Islet precursor cell (in vitro differentiated cells): ENCODE measurements around the gene SDK2.
"Not testable (repeated sequence)": the region's sequence is repeated elsewhere in the genome, so short reads cannot be mapped to it uniquely, and the experiment has no call there.

ENCODE experiments used
- DNase-seq: peaks from one replicate; pipeline ENCODE4 v3.0.0-alpha.2; 2018

The SDK2 gene

GRCh38 chr17:73334771-73335513 is 309.3 kb downstream of the SDK2 start:
- DNase-seq: no peak

DNA sequence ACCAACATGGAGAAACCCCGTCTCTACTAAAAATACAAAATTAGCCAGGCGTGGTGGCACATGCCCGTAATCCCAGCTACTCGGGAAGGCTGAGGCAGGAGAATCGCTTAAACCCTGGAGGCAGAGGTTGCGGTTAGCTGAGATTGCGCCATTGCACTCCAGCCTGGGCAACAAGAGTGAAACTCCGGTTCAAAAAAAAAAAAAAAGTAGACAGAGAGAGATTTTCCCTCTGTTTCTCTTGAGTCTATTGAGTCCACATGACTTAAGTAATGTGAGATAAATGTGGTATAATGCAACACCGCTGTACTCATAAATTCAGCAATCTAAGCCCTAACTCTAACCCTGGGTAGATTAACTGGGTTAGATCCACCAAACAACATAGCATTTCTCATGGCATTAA is 310.8 kb downstream of the SDK2 start:
- not testable (repeated sequence) for DNase-seq

DNA sequence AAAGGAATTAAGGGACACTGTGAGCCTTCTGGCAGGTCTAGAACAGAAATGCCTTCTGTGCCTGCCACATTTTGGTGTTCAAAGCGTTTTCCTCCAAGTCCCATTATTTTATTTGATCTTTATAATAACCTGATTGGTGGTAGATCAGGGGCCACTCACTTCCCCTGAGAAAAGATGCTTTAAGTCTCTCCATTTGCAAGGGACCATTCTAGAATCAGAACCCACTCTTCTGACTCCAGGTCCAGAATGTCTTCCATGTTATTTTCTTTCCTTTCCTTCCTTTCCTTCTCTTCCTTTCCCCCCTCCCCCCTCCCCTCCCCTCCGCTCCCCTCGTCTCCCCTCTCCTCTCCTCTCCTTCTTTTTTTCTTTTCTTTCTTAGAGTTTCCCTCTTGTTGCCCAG is 313.2 kb downstream of the SDK2 start:
- DNase-seq: no peak

- no peak for DNase-seq
Observed at GRCh38 chr17:73327676-73328075, 316.6 kb downstream of the SDK2 start.

DNA sequence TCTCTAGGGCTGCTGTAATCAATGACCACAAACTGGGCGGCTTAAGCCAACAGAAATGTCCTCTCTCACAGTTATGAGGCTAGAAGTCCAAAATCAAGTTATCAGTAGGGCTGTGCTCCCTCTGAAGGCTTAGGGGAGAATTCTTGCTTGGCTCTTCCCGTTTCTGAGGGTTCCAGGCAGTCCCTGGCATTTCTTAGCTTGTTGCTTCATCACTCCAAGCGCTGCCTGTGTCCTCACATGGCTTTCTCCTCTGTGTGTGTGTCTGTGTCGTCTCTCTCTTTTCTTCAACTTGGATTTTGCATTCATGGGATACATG is 318.8 kb downstream of the SDK2 start:
- DNase-seq: no peak

DNA sequence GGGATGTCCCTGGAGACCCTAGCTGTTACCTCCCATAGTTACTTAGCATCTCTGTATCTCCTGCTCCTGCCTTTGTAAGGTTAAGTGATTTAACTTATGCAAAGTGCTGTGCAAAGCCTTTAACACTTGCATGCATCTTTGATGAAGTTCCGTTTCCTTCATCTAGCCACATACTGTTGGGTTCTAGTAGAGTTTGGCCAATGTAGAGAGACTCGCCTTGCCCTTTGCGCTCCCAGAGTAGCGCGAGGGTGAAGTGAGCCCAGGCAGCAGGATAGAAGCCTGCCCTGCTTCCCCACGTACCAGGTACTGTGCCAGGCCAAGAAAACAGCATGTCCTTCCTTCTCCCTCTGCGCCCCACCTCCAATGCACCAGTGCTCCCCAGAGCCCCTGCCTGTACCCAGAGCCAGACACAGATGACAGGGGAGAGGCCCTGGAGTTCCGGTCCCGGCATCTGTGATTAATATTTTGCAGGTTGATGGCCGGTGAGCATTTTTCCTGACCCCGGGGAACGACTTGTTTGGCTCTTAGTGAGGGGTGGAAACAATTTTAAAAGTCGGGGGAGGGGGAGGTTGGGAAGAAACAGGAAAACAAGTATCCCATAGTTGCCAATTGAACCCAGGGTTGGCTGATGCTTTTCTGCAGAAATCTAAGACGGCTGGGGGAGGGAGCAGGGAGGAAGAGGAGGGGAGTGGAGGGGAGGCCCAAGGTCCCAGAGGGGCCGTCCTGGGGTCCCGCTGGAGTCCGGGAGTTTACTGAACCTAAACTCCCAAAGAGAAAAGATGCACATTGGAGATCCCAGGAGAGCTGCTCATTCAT is 319.3 kb downstream of the SDK2 start:
- no peak for DNase-seq

- peak; percentile 86 for DNase-seq
Observed at GRCh38 chr17:73324160-73324475, 320.1 kb downstream of the SDK2 start.

- DNase-seq: no peak
Observed at GRCh38 chr17:73323409-73324159, 320.7 kb downstream of the SDK2 start.

- DNase-seq: no peak
Observed at GRCh38 chr17:73320601-73321264, 323.5 kb downstream of the SDK2 start.

- DNase-seq: no peak
Observed at GRCh38 chr17:73319766-73320165, 324.5 kb downstream of the SDK2 start.

DNA sequence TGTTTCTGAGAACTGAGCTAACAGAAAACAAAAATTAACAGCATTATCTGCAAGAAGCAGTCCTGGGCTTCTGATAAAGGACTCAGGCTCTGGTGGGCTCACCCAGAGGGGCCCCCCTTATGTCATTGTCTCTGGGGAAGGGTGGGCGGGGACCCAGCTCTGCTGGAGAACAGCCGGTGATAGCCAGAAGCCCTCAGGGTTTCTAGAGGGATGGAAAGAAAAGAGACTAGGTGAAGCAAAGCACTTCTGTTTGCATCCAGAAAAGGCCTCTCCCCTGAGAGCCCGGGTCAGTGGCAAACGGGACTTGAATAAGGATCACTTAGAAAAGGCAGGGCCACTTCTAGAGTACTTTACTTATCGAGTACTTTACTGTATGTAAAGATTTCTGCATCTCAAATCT is 325.4 kb downstream of the SDK2 start:
- no peak for DNase-seq

DNA sequence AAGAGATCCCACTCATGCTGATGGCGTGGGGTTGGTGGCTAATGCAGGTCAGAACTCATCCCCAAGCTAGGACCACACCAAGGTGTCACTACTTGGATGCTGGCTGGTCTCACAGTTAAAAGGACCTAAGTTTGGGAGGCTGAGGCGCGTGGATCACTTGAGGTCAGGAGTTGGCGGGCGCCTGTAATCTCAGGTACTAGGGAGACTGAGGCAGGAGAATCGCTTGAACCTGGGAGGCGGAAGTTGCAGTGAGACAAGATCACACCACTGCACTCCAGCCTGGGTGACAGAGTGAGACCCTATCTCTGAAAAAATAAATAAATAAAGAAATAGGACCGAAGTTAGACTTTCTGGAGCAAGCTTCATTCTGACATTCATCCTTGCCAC is 325.8 kb downstream of the SDK2 start:
- DNase-seq: no peak

GRCh38 chr17:73317513-73318426 is 326.5 kb downstream of the SDK2 start:
- DNase-seq: no peak

DNA sequence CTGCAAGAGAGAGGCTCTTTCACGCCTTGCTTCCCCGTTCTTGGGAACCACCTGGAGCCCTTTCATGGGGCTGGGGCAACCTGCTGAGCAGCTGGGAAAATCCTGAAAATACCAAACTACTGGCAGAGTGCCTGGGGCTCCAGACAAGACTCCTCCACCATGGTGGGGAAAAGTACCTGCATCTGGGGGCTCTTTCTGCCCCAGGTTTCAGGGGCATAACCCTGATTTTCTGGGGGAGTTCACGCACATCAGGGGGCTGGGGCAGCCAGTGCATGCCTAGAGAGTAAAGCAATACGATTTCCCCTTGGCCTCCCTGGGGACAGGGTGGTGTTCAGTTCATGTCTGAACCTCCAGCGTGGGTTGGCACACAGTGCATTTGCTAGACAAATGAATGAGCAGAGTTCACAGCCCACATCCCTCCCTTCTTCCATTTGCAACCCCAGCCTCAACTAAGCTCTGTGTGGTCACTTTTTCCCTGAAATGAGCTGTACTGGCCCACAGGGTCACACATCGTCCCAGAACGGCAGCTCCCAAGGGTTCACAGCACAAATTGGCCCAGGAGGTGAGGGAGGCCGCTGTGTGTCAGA is 327.2 kb downstream of the SDK2 start:
- DNase-seq: no peak

DNA sequence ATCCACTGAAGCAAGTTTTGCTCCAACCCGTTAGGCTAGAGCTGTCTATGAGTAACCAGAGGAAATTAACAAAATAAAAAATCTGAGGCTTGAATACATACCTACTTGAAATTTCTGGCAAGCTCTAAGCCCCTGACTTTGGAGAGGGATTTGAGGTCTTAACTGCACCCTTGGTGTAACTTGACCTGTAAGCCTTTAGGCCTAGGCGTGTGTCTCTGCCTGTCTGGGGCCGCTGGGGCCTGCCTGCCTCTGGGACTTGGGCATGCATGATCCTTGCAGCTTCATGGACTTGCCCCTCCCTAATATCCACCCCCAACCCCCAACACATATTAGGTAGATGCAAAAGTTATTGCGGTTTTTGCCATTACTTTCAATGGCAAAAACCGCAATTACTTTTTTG is 328.8 kb downstream of the SDK2 start:
- DNase-seq: no peak

DNA sequence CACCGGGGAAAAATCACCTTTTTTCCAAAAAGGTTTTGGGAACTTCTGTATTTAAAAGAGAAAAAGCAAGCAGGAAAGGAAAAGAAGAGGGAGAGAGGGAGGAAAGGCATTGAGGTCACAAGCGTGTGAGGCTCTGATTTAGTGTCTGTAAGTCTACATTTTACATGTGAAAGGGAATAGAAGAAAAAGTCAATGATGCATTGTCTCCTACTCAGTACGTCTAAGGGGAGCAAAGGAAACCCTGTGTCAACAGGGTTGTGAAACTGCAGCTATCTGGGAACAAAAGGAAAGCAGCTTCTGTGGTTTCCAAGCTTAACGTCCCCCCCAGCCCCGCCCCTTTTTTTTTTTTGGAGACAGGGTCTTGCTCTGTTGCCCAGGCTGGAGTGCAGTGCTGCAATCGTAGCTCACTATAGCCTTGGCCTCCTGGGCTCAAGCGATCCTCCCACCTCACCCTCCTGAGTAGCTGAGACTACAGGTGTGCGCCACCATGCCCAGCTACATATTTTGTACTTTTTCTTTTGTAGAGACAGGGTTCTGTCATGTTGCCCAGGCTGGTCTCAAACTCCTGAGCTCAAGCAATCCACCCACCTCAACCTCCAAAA is 330.6 kb downstream of the SDK2 start:
- no peak for DNase-seq

GRCh38 chr17:73312887-73313286 is 331.4 kb downstream of the SDK2 start:
- not testable (repeated sequence) for DNase-seq

- DNase-seq: peak; percentile 99
Observed at GRCh38 chr17:73311781-73312641, 332.2 kb downstream of the SDK2 start, which contains the start of gene CDC42EP4. Gene CDC42EP4 (minus strand): TSS chr17:73312001. CDS start chr17:73286500, 25,501 bp downstream.

DNA sequence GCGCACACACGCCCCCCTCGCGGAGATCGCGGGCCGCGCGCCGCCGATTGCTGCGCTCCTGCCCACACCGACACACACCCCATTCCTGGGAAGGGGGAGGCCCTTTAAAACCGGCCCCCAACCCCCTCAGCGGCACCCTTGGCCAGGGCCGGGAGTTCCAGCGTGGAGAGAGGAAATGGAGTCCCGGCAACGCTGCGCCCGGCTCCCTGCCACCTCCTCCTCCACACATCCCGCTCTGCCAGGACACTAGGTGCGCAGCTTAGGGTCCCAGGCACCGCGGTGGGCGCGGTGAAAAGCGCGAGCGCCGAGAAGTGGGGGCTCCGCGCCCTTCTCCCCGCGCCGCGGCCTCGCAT is 332.8 kb downstream of the SDK2 start:
- DNase-seq: no peak
